ENCODE measurements around the gene ITIH1. TPM values are rescaled to one million over a fixed set of nuclear protein-coding genes. Genes with fewer than 3 reads are reported as not detected.
A peak's percentile ranks its signal among the peaks of the same experiment; 100 is the strongest.

The ITIH1 gene
- total RNA-seq, 2 donors from 2014 or later, result not detected

DNA sequence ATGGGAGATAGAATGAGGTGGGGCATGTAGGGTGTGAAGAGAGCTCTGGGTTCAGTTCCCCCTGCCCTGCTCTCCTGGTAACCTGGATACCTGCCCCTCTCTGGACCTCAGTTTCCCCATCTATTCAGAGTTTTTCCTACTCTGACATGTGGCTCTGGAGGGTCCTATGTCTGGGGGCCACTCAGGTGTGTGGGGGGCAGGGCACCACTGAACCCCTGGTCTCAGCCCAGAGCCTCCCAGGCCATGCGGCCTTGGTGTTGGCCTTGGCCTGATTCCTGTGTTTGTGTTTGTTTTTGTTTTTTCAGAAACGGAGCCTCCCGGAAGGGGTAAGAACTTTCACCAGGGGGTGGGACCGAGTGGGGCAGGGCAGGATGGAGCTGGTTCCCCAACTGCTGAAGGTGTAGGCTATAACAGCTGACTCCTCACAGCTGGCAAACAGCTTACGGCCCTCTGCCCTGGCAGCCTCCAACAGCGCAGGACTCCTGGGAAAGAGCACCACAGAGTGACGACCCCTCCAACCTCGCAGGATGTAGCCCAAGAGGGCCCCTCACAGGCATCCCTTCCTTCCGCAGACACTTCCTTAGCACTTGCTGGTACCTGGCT is 18.0 kb downstream of the ITIH1 start:
- DNase-seq (ENCODE audit: low spot score in 2 of 2), result no peak
- no peaks in the 10 kb centered on the region for H3K9me3 Mint-ChIP-seq
- H3K36me3 Mint-ChIP-seq, result no peaks in the 10 kb centered on the region
- H3K27ac Mint-ChIP-seq, result no peak overlapping the region
- no peak for ATAC-seq

DNA sequence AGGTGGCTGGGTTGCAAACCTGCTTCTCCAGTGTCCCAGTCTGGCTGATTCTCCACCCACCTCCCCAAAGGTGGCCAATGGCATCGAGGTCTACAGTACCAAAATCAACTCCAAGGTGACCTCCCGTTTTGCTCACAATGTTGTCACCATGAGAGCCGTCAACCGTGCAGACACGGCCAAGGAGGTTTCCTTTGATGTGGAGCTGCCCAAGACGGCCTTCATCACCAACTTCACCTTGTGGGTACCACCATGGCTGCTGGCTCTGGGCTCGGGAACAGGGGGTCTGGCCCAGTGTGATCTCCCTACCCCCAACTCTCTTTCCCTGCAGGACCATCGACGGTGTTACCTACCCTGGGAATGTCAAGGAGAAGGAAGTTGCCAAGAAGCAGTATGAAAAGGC is 19.0 kb downstream of the ITIH1 start:
- no peak for ATAC-seq

DNA sequence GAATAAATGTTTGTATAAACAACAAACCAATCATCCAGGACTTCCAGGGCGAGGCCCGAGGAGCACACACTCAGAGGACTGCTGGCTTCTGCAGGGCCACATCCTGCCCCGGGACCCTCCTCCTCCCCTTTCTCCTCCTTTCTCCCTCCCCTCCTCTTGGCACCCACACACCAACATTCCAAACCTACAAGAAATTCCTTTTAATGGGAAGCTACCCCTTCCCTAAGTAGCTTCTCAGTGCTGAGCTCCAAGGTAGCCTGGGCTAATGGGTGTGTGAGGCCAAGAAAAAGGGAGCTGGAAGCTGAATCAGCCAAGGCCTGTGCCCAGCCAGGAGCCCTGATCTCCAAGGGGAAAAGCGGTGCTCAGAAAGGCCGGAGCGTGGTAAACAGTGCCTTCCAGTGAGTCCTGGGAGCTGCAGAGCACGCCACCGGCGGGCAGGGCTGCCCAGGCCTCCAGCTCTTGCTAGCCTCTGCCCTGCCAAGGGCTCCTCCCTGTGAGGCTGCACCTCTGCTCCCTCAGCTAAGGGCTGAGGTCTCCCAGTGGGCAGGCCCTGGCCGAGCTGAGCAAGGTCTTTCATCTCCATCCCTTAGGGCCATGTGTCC is 21.1 kb downstream of the ITIH1 start:
- DNase-seq (ENCODE audit: low spot score in 2 of 2), result no peak
- no peak for ATAC-seq
- no peaks in the 10 kb centered on the region for H3K9me3 Mint-ChIP-seq
- no peak overlapping the region for H3K27ac Mint-ChIP-seq
- no peaks in the 10 kb centered on the region for H3K36me3 Mint-ChIP-seq

More for the DNA sequence above, 19.0 kb downstream of the ITIH1 start:
- Mint-ChIP-seq H3K36me3 (no peaks in the 10 kb centered on the region), H3K27ac (no peak overlapping the region), H3K9me3 (no peaks in the 10 kb centered on the region)
- DNase-seq (ENCODE audit: low spot score in 2 of 2), result no peak

DNA sequence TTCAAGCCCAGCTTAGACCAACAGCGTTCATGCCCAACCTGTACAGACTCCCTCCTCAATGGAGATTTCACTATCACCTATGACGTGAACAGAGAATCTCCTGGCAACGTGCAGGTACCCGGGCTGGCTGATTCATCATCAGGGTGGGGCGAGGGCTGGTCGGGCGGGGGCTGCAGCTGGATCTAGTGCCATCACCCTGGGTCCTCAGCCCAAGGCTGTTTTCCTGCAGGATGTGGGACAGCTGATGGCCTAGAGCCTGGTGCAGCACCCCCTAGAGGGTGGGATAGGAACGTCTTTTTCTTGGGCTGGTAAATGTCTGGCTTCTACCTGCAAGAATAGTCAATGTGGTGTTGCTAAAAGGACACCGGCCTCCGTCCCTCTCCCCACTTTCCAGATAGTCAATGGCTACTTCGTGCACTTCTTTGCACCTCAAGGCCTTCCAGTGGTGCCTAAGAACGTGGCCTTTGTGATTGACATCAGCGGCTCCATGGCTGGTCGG is 21.6 kb downstream of the ITIH1 start:
- DNase-seq (ENCODE audit: low spot score in 2 of 2) (peak in 1 of 2 donors; percentile 40), ATAC-seq (peak in 1 of 2 donors; percentile 55)
- H3K9me3 Mint-ChIP-seq, result no peaks in the 10 kb centered on the region

DNA sequence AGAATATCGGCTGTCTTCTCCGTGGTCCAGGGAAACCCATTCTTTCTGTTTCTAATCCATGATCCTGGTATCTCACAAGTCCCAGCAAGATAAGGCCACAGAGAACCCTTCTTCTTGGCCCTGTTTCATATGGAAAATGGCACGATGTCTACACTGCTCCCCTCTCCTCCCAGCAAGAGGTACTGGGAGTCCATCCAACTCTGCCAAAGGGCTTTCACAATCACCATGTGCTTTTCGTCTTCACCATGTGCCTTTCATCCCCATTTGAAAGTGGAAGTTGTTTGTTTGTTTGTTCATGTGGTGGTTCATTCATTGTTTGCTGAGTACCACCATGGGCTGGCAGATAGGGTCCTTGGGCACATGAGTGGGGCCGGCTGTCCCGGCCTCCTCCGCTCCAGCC is 22.7 kb downstream of the ITIH1 start:
- ATAC-seq (no peak), DNase-seq (ENCODE audit: low spot score in 2 of 2) (no peak)
- Mint-ChIP-seq H3K36me3 (no peaks in the 10 kb centered on the region), H3K27ac (no peak overlapping the region), H3K9me3 (no peaks in the 10 kb centered on the region)

More for the DNA sequence above, 21.6 kb downstream of the ITIH1 start:
- H3K27ac Mint-ChIP-seq, result peak overlapping the region in 1 of 2 donors; percentile 31
- H3K36me3 Mint-ChIP-seq, result no peaks in the 10 kb centered on the region

DNA sequence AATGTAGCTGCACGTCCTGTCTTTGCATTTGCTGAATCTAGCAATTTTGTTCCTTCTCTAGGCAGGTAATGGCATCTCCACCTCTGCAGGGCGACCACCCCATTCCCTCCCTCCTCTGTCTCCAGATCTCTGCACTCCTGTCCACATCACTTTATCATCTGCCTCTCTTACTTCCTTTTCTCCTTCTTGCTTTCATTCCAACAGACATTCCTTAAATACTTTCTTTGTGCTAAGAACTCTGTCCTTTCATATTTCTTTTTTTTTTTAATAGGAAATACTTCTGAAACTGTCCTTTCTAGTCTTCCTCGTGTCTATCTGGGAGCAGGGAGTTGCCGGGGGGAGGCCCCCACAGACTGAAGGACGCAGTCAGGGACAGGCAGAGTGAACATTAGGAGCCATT is 24.4 kb downstream of the ITIH1 start:
- Mint-ChIP-seq H3K9me3 (no peaks in the 10 kb centered on the region), H3K36me3 (no peaks in the 10 kb centered on the region), H3K27ac (no peak overlapping the region)
- ATAC-seq (no peak), DNase-seq (ENCODE audit: low spot score in 2 of 2) (no peak)

DNA sequence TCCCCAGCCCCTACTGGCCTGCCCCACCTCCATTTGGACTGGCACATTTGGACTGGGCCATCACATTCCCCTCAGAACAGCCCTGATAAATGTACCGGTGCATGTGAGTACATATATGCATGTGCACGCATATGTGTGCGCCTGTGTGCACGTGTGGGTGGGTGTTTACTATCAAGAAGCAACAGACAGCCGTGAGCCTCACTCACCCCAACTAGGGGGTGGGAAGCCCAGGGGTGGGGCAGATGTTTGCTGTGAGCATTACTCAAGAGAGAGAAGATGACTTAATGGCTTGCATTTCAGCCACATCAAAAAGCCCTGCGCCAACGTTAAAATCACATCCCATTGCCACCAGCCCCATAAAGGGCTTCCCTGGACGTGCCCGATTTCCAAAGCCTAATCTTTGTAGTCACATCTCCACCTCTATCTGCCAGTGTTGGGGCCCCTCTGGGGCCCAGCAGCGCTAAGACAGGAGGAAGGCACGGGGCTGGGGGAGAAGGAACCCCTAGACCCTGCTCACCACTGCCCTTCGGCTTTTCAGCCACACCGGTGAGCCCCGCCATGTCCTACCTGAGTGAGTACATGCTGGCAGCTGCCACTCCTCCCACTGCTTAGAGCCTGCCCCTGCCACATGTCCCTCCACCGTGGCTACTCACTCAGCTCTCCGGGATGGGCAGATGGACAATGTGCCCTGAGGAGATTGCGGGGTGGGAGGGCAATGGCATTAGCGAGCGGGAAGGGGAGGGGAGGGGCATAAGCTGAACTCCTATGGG is 28.1 kb downstream of the ITIH1 start:
- DNase-seq (ENCODE audit: low spot score in 2 of 2) (no peak), ATAC-seq (no peak)
- Mint-ChIP-seq H3K9me3 (no peaks in the 10 kb centered on the region), H3K27ac (no peak overlapping the region), H3K36me3 (no peaks in the 10 kb centered on the region)

DNA sequence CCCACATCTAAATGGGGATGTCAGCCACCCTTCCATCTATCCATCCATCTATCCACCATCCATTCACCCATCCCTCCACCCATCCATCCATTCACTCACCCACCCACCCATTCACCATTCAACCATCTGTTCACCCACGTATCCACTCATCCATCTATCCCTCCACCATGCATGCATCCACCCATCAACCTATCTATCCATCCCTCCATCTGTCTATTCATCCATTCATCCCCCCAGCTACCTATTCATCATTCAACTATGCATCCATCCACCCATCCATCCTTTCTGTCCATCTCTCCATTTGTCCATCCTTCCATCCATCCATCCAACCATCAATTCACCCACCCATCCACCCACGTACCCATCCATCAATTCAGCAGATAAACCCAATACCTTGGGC is 31.8 kb downstream of the ITIH1 start:
- no peak for DNase-seq (ENCODE audit: low spot score in 2 of 2)
- no peak for ATAC-seq

DNA sequence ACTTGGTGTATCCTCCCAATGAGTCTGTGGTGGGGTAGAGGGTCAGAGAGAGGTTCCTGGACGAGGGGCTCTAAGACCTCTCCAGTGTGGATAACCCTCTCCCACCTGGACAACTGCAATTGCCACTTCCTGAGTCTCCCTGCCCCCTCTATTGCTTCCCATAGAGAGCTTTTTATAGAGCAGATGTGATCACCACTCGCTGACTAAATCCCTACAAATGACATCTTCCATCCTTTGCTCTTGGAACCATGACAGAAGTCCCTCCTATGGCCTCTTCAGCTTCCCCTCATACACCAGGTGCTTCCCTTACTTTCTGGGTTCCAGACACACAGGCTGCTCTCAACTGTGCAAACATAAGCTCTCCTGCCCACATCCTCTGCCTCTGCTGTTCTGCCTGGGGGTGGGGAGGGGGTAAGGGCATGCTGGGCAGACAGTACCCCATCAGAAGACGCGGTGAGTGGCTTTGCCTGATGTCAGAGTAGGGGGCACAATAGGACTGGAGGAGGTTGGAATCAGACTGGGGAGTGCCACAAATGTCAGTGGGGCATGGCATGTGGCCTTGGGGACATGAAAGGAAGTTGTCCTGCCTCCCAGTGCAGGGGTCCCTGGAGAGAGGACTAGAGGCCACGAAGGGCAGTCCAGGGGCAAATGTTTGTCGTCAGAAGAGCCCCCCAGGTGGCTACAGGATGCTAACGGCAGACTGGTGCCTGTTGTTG is 32.4 kb downstream of the ITIH1 start:
- Mint-ChIP-seq H3K27ac (peak overlapping the region in 1 of 2 donors; percentile 31), H3K9me3 (no peaks in the 10 kb centered on the region), H3K36me3 (no peaks in the 10 kb centered on the region)
- DNase-seq (ENCODE audit: low spot score in 2 of 2), result no peak
- ATAC-seq, result no peak

More for the DNA sequence above, 31.8 kb downstream of the ITIH1 start:
- Mint-ChIP-seq H3K27ac (no peak overlapping the region), H3K9me3 (no peaks in the 10 kb centered on the region), H3K36me3 (no peaks in the 10 kb centered on the region)

DNA sequence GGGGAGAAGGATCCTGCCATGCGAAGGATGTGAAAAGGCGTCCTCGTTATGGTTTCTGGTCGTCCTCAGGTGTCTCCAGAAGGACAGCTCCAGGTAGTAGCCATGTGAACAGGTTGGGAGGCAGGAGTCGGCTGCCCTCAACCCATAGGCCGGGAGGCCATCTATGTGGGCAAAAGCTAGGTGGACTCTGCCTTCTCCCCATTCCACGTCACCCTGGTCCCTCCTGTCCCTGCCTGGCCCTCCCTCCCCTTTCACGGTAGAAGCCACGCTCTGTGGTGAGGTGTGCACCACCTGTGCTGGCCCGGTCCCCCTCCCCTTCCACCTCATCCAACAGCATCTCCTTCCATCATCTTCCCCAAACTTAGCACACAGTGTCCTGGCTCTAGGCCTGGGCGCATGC is 33.5 kb downstream of the ITIH1 start:
- DNase-seq (ENCODE audit: low spot score in 2 of 2) (no peak), ATAC-seq (no peak)
- H3K36me3 Mint-ChIP-seq, result no peaks in the 10 kb centered on the region
- no peak overlapping the region for H3K27ac Mint-ChIP-seq
- H3K9me3 Mint-ChIP-seq, result no peaks in the 10 kb centered on the region

DNA sequence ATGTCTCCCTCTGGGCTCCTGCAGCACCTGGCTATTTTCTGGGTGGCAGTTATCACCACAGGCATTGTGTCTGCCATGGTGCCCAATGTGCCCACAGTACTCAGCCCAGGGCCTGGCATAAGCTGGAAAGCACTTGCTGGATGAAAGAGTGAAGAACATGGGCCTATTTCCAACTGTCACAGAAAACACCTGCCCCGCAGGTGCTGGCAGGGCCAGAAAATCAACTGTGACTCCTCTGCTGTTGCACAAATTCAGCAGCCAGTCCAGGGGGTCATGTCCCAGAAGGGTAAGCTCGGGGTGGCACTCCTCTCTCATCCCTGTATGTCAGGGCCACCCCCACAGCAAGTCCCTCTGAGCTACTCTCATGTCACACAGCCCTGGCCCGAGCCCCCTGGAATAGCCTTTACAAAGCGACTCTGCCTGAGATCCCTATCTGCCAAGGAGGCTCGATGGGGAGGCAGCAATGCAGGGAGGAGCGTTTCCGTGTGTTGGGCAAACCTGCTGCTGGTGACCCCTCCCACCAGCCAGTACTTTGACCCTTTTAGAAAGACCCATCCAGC is 34.1 kb downstream of the ITIH1 start:
- Mint-ChIP-seq H3K36me3 (no peaks in the 10 kb centered on the region), H3K9me3 (no peaks in the 10 kb centered on the region), H3K27ac (peak overlapping the region in 1 of 2 donors; percentile 61)
- no peak for DNase-seq (ENCODE audit: low spot score in 2 of 2)
- no peak for ATAC-seq

DNA sequence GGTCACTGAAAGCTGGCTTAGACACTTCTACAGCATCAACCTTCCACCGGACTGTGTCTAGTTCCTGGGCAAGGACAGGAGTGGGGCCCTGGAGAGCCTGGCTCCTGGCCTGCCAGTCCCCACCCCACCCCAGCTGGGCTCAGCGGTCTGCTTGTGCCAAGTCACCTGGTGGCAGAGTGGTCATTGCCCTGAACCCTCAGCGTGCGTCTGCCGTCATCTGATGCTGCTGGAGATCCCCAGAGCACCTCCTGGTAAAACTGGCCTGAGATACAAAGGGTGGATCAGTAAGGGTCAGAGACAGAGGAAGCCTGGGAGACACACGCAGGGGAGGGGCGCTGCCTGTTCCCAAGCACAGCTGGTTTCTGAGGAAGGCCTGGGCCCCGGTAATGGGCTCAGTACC is 36.4 kb downstream of the ITIH1 start:
- DNase-seq (ENCODE audit: low spot score in 2 of 2) (no peak), ATAC-seq (no peak)
- Mint-ChIP-seq H3K9me3 (no peaks in the 10 kb centered on the region), H3K27ac (peak overlapping the region; percentile 15 to 61), H3K36me3 (no peaks in the 10 kb centered on the region)

DNA sequence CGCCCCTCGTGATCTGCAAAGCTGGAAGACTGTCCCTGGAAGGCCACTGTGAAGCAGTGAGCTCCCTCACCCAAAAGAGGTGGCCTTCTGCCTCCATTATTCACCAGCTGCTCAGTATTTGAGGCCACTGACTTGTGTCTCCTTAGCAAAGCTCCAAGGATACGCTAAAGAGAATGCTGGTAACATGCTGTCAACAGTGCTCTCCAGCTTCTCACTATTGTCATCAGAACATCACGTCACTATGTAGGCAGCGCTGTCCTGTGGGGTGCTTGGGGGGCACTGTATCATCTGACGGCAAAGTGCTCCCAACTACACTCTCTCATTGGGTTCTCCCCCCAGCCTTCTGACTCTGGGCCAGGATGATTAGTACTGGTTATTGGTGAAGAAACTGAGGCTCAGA is 38.8 kb downstream of the ITIH1 start:
- H3K27ac Mint-ChIP-seq, result no peak overlapping the region
- DNase-seq (ENCODE audit: low spot score in 2 of 2) (no peak), ATAC-seq (no peak)
- H3K36me3 Mint-ChIP-seq, result no peaks in the 10 kb centered on the region
- H3K9me3 Mint-ChIP-seq, result no peaks in the 10 kb centered on the region

DNA sequence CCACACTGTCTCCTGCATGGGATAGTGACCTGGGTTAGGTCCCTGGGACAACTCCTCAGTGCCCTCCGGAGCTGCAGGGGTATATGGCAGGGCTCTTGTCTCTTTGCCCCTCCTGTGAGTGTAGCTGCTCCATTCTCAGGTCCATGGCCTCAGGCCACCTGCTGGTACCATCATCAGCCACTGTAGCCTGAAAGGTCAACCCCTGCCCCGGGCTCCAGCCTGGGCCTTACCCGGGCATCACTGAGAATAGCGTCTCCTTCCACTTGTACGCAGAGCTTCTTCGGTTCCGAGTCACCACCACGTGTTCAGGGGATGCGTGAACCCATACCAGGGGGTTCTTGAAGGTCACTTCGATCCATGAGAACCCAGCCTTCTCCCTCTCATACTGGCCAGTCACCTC is 39.3 kb downstream of the ITIH1 start:
- Mint-ChIP-seq H3K9me3 (no peaks in the 10 kb centered on the region), H3K36me3 (no peaks in the 10 kb centered on the region), H3K27ac (no peak overlapping the region)
- ATAC-seq (no peak), DNase-seq (ENCODE audit: low spot score in 2 of 2) (no peak)

DNA sequence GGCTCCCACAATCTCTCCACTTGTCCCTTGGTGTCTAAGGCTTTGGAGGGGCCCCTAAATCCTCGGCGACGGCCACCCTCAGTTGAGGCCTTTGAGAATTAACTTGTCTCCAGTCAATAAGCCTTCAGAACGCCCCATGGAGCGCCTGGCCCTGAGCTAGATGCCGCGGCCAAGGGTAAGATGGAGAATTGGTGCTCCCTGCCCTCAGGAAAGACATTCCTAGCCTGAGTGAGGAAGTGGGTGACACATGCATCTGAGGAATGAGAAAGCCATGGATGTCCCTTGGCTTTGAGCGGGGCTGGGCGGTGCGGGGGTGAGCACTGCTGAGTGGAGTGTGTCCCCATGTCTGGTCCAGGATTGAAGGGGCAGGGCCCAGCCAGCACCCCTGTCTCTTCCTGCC is 39.8 kb downstream of the ITIH1 start:
- ATAC-seq (no peak), DNase-seq (ENCODE audit: low spot score in 2 of 2) (no peak)
- Mint-ChIP-seq H3K9me3 (no peaks in the 10 kb centered on the region), H3K36me3 (no peaks in the 10 kb centered on the region), H3K27ac (no peak overlapping the region)

DNA sequence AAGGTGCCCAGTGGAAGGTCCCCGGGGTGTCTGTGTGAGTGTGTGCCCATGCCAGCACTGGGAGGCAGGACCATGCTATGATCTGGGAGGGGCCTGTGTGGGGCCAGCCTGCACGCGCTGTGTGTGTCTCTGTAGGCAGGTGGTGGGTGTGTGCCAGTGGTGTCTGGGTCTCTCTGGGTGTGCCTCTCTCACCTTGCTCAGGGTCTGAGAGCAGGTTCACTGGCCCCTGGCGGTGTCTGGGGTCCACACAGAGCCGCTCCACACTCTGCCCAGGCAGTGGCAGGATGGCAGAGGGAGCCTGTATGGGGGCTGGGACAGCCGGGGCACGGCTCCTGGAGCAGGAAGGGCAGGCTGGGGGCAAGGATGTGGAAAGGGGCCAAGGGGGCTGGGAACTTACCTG is 40.5 kb downstream of the ITIH1 start:
- ATAC-seq, result peak in 1 of 2 donors; percentile 22
- no peak for DNase-seq (ENCODE audit: low spot score in 2 of 2)
- Mint-ChIP-seq H3K27ac (peak overlapping the region in 1 of 2 donors; percentile 46), H3K9me3 (no peaks in the 10 kb centered on the region), H3K36me3 (no peaks in the 10 kb centered on the region)

DNA sequence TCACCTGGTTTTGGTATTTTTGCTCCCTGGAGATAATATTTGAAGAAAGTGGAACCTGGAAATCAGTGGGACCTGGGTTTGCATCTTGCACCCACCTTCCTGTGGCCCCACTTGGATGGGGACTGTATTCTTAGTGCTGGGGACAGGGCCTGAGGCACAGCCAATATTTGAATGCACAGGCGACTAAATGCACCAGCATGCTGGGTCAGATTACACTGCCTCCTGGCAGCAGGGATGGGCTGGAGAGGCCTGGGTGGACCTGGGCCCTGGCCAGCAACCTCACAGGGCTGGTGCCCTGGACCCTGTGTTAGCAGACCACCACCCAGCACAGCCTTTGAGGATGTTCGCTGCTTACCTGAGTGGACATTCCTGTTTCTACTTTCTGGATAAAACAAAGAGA is 42.5 kb downstream of the ITIH1 start:
- Mint-ChIP-seq H3K27ac (no peak overlapping the region), H3K36me3 (no peaks in the 10 kb centered on the region), H3K9me3 (no peaks in the 10 kb centered on the region)
- ATAC-seq (no peak), DNase-seq (ENCODE audit: low spot score in 2 of 2) (no peak)
